HL-60 (cell line): ENCODE results near the gene ZBTB5.

Experiments
- DNase-seq, 2 experiments: peaks; one replicate each; pipeline ENCODE4 v3.0.0-alpha.2; 2010 to 2020; ENCODE audit warnings: low read depth in 1 of 2, low spot score in 1 of 2
- H3K27ac ChIP-seq: fragments of 250-450 bp; sonication (Bioruptor Pico); replicated peaks from 2 replicates; pipeline ENCODE4 v1.5.1; 2020; ENCODE audit warnings: mild to moderate bottlenecking, moderate library complexity
- H3K27me3 ChIP-seq: fragments of 250-450 bp; sonication (Bioruptor Pico); 2 replicates; pipeline ENCODE4 v1.5.1; 2021; ENCODE audit warnings: mild to moderate bottlenecking, moderate library complexity; ENCODE audit not compliant: insufficient read depth, poor library complexity, severe bottlenecking
- H3K4me3 ChIP-seq: replicated peaks from 2 replicates; pipeline ENCODE4 v1.5.1; 2011; ENCODE audit warnings: mild to moderate bottlenecking, control low read depth, low read length; ENCODE audit not compliant: insufficient read depth
- CTCF ChIP-seq: IDR thresholded peaks from one replicate; pipeline ENCODE4 v1.5.1; 2011; ENCODE audit warnings: low read length, control low read depth, inconsistent platforms; ENCODE audit not compliant: insufficient read depth
- GABPA ChIP-seq: IDR thresholded peaks from 2 replicates; pipeline ENCODE4 v1.6.1; 2012; ENCODE audit warnings: low read depth
- POLR2AphosphoS5 ChIP-seq: IDR thresholded peaks from 2 replicates; pipeline ENCODE4 v1.6.1; 2012; ENCODE audit warnings: low read depth
- REST ChIP-seq: IDR thresholded peaks from 2 replicates; pipeline ENCODE4 v1.6.1; 2012; ENCODE audit warnings: low read depth; ENCODE audit not compliant: insufficient replicate concordance
- SPI1 ChIP-seq: IDR thresholded peaks from 2 replicates; pipeline ENCODE4 v1.6.1; 2012; ENCODE audit warnings: low read depth, mild to moderate bottlenecking, borderline replicate concordance

The ZBTB5 gene

GRCh38 chr9:37419204-37419603, 46.0 kb downstream of the ZBTB5 start:
- TF ChIP-seq GABPA (no peak), CTCF (no peak), REST (no peak), SPI1 (no peak), POLR2AphosphoS5 (no peak)
- no peak for DNase-seq
- Histone ChIP-seq H3K27me3 (no peaks in the 10 kb centered on the region), H3K4me3 (no peak overlapping the region), H3K27ac (no peak overlapping the region)

GRCh38 chr9:37417857-37418618, 47.2 kb downstream of the ZBTB5 start:
- H3K4me3 ChIP-seq, result no peak overlapping the region
- no peak overlapping the region for H3K27ac ChIP-seq
- DNase-seq, result no peak
- TF ChIP-seq GABPA (no peak), REST (no peak), POLR2AphosphoS5 (no peak), SPI1 (no peak), CTCF (no peak)
- H3K27me3 ChIP-seq, result no peaks in the 10 kb centered on the region

GRCh38 chr9:37417252-37417803, 47.9 kb downstream of the ZBTB5 start:
- no peak overlapping the region for H3K27ac ChIP-seq
- no peak for DNase-seq
- no peak overlapping the region for H3K4me3 ChIP-seq
- TF ChIP-seq CTCF (no peak), SPI1 (no peak), GABPA (no peak), REST (no peak), POLR2AphosphoS5 (no peak)
- H3K27me3 ChIP-seq, result no peaks in the 10 kb centered on the region
